NCI-H2107 treated with DMSO at 0.1 percent for 48 hours (cell line): ENCODE measurements around the gene MSL1.

ENCODE experiments used
- DNase-seq: peaks from one replicate; lab custom pipeline; 2025; ENCODE audit not compliant: unreplicated experiment; lab: John Stamatoyannopoulos, UW

Gene MSL1

DNA sequence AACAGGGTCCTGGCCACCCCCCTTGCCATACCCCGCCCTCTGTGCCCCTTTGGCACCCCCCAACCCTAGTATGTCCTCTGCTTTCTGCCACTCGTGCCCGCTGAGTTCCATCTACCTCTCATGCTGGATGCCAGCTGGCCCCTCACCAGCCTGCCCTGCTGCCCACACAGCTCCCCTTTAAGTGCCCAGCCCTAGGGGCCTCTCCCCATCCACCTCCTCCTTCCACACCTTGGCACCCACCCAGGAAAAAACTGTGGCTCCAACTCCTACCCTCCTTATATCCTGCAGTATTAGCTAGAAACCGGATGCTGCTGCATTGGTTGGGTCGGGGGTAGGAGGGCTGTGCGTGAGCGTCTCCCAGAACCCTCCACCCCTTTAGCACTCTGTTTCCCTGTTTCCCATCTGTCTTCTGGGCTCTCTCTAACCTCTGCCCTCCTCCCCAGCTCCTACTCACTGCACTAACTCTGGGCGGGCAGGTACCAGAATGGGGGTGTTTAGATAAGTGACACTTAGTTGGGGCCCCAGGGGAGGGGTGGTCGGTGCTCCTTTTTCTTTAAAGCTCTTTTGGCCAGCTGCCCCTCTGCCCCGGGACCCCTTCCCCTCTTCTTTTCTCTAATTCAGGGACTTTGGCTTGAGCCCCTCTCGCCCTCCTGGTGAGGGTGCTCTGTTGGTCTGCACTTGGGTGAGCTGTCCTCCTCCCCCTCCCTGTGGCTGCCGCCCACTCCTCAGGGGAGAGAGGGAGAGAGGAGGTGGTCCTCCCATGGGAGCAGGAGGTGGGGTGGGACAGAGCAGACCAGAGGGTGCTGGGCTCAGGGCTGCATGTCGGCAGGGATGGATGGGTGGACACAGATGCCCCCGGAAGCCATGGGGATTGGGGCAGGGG lies 31.3 kb upstream of the MSL1 start:
- no peak for DNase-seq

- DNase-seq = no peak
These were observed 29.9 kb upstream of the MSL1 start for GRCh38 chr17:40091691-40092397.

GRCh38 chr17:40092581-40092980 lies 29.2 kb upstream of the MSL1 start:
- DNase-seq = no peak

GRCh38 chr17:40093005-40093579 lies 28.7 kb upstream of the MSL1 start:
- no peak for DNase-seq

GRCh38 chr17:40093580-40094201 lies 28.1 kb upstream of the MSL1 start:
- DNase-seq = no peak

GRCh38 chr17:40094874-40095273 lies 26.9 kb upstream of the MSL1 start:
- no peak for DNase-seq

- no peak for DNase-seq
These were observed 26.3 kb upstream of the MSL1 start for GRCh38 chr17:40095351-40095943.

DNA sequence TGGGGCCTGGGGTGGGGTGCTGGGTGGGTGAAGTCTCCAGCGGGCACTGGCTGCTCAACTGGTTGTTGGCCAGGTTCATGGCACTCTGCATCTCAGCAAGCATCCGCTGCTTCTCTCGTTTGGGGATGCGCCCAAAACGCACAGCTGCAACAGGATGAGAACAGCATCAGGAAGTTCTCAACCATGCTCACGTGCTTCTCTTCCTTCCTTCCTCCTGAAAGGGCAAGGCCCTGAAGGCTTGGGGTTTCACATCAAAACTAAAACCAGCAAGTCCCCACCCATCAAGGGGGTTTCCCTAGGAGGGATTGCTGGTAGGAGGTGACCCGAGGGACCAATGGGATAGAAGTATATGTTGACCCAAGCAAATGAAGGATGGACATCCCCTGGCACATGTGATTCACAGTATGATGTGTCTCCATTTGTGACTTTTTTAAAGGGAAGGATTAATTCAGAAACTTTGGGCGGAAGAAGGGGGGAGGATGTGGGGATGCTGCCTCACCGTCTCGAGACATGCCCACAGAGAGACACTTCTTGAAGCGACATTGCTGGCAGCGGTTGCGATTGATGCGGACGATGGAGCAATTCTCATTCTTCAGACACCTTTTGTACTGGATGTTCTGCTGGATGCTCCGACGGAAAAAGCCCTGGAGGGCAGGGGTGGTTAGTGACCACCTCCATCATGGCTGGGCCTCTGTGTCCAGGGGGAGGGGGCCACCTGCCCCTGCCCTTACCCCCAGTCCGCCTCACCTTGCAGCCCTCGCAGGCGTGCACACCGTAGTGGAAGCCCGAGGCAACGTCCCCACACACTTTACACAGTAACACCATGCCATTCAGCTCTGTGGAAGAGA lies 25.6 kb upstream of the MSL1 start:
- DNase-seq = no peak

DNA sequence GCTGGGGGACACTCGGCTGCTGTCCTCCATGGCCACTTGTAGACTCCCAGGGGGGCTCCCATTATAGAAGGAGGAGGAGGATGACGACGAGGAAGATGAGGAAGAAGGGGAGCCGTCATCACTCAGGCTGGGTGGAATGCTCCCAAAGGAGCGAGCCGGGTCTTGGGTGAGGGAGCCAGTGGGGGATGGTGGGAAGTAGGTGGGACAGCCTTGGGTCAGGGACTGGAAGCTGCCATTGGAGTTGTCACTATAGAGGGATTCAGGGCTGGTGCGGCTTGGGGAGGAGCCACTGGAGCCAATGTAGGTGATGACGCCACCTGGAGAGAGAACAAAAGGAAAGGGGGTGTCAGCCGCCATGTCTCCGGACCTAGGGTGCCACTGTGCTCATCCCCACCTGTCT lies 24.7 kb upstream of the MSL1 start:
- no peak for DNase-seq

DNA sequence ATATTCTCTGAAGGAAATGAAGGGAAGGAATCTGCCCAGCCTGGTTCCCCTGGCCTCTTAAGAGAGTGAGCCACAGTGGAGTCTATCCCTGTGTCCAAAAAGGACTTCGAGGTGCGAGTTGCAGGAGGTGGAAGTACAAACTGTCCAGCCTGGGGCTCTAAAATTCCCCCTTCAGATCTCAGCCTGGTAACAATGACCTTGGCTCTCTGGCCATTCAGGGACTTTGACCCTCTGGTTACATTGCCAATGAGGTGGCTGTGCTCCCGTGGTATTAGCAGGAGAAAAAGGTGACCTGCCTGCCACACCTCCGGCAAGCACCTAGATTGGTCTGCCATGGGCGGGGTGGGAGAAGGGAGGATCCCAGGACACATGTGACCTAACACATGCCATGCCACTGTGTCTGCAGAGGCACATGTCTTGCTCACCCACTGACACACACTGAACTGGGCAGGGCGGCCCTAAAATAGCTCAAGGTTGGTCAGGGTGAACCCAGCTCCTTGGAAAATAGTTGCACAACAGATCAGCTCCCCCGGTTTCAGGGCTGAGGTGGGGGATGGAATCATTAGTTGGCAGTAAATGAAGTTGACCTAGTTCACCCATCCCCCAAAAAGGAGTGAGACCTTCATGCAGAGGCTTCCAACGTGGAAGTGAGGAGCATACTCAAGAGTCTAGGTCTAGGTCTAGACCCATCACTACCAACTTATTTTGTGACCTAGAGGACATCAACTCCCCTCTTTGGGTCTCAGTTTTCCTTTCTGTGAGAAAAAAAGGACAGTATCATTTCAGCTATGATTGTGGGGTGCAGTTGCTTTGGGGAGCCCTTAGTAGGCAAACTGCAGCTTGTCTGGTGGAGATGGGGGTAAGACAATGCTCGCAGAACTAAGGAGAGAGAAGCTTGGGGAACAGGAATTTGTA lies 23.6 kb upstream of the MSL1 start:
- no peak for DNase-seq

- DNase-seq = peak; percentile 83
These were observed 22.7 kb upstream of the MSL1 start for GRCh38 chr17:40098846-40099618.

GRCh38 chr17:40099619-40100418 lies 22.0 kb upstream of the MSL1 start:
- no peak for DNase-seq

- no peak for DNase-seq
These were observed 21.4 kb upstream of the MSL1 start, which contains the start of gene NR1D1 for GRCh38 chr17:40100419-40100668. Gene NR1D1, minus strand, starts transcription at chr17:40100589. Its CDS starts 495 bp downstream, at chr17:40100094.

DNA sequence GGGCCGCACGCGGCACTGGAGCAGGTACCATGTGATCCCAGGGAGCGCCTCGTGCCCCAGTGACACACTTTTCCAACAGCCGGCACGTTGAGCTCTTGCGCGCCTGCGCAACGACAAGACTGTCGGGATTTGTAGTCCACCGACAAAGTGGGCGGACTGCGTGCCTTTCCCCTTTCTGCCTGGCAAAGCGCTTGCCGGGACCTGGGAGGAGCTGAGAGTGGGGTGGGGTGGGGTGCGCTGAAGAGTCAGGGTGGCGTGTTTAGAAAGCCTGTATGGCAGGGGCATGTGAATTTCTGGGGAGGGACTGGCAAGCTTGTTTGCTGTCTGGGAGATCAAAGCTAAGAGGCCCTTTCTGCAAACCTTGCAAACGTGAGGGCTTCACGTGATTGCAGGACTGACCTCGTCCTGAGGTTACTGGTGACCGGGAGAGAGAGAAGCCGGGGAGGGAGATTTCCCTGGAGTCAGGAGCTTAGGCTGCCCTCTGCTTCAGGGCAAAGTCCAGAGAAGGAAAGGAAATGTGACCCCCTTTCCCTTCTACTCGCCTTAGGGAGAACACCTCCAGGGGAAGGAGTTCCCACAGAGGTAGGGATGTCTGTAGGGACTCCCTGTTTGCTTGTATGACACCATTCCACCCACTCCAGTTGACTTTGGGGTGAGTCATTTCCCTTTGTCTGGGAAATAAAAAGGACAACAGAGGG lies 21.0 kb upstream of the MSL1 start:
- DNase-seq = peak; percentile 80

DNA sequence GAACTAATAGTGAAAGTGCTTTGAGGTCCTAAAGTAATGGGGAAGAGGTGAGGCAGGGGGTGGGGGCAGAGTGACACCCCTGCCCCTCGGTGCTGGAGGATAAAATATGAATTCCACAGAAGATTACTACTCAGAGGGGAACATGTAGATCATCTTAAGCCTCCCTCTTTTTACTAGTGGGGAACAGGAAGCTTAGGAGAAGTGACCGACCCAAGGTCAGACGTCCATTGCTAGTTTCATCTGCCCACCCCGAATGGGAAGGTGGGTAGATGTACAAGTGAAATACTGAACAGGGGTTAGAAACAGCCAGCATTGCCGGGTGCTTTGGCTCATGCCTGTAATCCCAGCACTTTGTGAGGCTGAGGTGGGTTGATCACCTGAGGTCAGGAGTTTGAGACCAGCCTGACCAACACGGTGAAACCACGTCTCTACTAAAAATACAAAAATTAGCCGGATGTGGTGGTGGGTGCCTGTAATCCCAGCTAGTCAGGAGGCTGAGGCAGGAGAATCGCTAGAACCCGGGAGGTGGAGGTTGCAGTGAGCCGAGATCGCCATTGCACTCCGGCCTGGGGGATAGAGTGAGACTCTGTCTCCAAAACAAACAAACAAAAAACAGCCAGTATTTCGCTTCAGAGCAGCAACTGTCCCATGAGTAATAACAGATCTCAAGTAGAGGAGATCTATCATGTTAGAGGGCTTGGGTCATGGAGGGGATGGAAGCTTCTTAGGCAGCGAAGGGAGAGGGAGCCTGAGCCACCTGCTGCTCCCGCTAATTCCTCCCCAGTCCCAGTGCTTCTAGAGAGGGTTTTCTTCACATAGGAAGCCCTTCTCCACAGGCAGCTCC lies 20.2 kb upstream of the MSL1 start:
- no peak for DNase-seq

DNA sequence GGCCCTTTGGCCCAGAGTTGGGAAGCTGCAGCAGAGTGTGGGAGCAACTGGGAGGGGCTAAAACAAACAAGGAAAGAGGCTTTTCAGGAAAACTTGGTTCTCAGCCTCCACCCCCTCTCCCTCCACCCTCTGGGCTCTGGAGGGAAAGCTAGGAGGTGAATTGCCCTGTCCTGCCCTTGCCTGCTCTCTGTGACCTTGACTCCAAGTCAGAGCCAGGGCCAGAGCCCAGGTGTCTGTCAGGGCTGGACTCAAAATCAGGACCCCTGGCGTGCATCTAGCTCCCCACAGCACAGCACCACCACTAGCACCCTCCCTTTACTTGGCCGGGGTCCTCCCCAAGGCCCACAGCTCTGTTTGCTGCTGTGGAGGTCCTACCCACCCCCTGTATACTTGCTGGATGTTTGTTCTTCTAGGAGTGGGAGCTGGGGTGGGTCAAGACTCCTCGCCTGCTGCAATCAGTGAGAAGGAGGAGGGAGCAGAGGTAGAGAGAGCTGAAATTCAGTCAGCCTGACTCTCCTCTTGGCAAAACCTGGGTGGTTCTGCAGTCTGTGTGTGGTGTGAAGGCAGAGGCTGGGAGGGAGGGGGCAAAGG lies 18.6 kb upstream of the MSL1 start:
- DNase-seq = no peak
